Measurements from ENCODE around the gene CDH18.

The CDH18 gene

DNA sequence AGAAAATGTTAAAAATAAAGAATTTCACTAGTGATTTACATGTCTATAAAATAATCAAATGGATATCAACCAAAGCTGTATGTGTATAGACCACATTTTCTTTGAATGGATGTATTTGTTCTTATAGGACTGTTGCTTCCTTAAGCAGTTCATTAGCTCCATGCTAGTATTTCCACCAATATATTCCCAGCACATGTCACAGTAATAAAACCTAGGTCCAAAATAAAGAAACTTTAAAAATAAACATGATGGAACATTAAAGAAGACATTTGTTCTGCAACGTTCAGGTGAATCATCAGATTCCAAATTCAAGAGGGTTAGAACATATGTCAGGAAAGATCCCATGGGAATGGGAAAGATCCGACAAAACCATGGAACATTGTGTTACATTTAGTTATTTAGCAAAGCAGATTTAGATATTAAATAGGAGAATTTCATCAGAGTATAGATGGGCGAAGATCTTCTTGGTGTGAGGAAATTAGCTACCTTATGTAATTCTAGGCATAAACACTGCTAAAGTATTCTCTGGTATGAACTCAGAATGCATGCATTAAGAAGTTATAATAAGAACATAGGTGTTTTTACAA is 490.7 kb downstream of the CDH18 start:
- TF ChIP-seq GATA2 (IDR thresholded peaks at IDR 0.05; ENCODE audit: low read depth, low read length): no peak
- TF ChIP-seq GATA3 (IDR thresholded peaks at IDR 0.05; ENCODE audit: low read depth, low read length): no peak

DNA sequence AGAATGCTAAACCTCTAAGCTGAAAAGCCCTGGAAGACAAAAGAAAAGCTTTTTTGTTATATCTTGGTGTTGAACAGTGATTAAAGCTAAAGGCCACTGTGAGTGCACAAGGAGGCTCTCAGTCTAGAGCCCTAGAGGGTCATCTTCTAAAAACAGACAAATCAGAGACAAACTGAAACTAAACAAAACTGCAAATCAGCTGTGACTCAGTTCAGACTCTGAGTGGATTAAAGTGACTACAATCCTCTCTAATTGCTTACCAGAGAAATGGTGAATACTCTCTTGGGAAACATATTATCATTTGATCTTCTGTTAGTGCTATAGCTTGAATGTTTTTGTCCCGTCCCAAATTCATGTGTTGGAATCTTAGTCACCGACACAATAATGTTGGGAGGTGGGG is 491.9 kb downstream of the CDH18 start:
- TF ChIP-seq GATA3 (IDR thresholded peaks at IDR 0.05; ENCODE audit: low read depth, low read length) (no peak), GATA2 (IDR thresholded peaks at IDR 0.05; ENCODE audit: low read depth, low read length) (no peak)

DNA sequence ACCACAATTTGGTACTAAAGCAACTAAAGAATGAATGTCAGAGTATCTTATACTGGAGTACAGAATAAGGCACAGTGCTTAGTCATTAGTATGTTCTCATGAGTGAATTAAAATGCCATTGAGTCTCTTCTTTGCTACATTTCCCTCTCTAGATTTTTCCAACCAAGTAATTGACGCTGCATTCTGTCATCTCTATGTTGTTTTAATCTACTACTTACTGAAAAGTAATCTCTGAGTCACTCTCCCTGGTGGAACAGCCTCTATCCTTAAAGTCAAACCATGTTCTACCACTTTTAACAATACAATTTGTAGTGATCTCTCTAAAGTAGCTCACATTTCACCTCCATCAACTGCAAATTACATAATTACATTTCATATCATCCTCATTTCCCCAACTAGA is 495.1 kb downstream of the CDH18 start:
- TF ChIP-seq GATA3 (IDR thresholded peaks at IDR 0.05; ENCODE audit: low read depth, low read length) (no peak), GATA2 (IDR thresholded peaks at IDR 0.05; ENCODE audit: low read depth, low read length) (no peak)

DNA sequence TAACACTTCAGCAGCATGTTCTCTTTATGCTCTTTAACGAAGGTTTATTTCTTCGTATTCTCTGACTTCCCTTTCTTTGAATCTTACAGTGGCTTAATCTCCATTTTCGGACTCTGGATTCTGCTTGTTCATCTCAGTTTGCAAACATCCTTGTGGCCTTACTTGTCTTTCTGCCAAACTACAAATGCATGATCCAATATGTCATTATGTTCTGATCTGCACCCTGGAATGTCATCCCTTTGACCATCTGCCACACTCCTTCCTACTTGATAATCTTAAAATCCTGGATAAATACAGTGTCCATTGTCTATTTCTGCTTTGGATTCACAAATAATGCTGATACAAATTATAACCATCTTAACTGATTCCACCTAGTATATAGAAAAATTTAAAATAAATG is 499.2 kb downstream of the CDH18 start:
- TF ChIP-seq GATA3 (IDR thresholded peaks at IDR 0.05; ENCODE audit: low read depth, low read length) (no peak), GATA2 (IDR thresholded peaks at IDR 0.05; ENCODE audit: low read depth, low read length) (no peak)

DNA sequence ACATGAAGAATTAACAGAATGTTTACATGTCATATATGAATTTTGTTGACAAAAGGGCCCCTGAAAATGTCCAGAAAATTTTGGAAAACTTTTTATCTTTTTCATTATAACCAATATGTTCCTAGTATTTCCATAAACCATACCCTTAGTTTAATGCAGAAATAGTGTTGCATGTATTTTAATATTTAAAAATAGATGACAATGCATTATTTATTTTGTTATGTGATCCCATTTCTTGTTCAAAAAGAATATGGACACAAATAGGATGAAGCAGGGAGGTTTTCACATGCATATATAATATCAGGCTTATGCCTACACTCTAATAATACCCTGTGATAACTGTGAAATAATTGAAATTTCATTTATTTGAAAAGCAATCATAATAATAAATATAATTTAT is 500.5 kb downstream of the CDH18 start:
- no peak for TF ChIP-seq GATA3 (IDR thresholded peaks at IDR 0.05; ENCODE audit: low read depth, low read length)
- no peak for TF ChIP-seq GATA2 (IDR thresholded peaks at IDR 0.05; ENCODE audit: low read depth, low read length)

DNA sequence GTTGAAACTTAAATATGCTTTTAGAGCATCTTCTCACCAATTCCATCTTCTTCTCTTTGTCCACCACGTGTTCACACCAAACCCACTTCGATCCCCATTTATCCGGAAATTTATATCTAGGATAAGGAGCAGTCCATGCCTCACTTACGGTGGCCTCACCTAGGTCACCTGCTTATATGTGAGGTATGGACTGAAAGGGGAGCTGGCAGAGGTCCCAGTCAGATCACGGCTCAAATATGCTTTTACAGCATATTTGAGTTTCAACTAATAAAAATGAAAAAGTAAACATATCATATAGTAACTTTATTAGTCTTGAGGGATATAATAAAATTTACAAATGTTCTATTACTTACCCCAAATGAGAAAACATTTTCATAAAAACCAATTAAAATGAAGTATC is 508.4 kb downstream of the CDH18 start:
- TF ChIP-seq GATA2 (IDR thresholded peaks at IDR 0.05; ENCODE audit: low read depth, low read length) (no peak), GATA3 (IDR thresholded peaks at IDR 0.05; ENCODE audit: low read depth, low read length) (no peak)

DNA sequence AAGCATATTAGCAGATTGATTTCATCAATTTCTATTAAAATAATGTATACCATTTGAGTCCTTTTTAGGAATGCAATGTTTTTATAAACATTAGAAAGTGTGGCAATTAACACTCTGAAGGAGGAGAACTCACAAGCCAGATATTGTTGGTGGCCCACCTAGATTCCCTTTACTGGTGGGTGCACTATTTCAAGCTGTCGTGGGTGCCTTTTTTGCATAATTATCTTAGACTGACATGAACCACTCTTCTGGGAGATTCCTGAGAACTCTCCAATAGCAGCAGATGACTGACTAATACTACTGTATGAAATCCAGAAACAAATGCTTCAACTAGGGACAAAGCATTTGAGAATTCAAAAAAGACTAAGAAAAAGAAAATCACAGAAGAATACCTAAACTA is 526.0 kb downstream of the CDH18 start:
- TF ChIP-seq GATA3 (IDR thresholded peaks at IDR 0.05; ENCODE audit: low read depth, low read length) (no peak), GATA2 (IDR thresholded peaks at IDR 0.05; ENCODE audit: low read depth, low read length) (no peak)

DNA sequence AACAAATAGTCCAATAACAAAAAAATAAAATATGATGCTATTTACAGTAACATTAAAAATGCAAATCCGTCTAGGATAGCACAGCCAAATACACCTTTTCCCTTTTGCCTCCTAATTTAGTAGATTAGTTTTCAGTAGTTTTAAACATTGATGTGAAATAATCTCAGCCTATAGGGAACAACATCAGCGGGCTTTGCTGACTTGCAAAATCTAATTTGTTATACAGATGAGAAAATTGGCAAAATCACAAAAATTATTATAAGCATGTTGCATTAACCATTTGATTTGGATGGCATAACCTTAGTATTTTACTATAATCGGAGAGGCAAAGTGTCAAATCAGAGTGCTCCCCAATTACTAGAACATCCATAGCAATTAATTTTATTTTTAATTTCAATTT is 563.5 kb downstream of the CDH18 start:
- no peak for TF ChIP-seq GATA2 (IDR thresholded peaks at IDR 0.05; ENCODE audit: low read depth, low read length)
- no peak for TF ChIP-seq GATA3 (IDR thresholded peaks at IDR 0.05; ENCODE audit: low read depth, low read length)
